ENCODE data around the gene GET4.
"Not testable (repeated sequence)": the region's sequence is repeated elsewhere in the genome, so short reads cannot be mapped to it uniquely, and the experiment has no call there.

The GET4 gene

GRCh38 chr7:930975-931758 lies 54.8 kb downstream of the GET4 start:
- no peak for DNase-seq (ENCODE audit: low spot score)

GRCh38 chr7:931871-932650 lies 55.7 kb downstream of the GET4 start:
- DNase-seq (ENCODE audit: low spot score), result no peak

- DNase-seq (ENCODE audit: low spot score), result no peak
Observed at GRCh38 chr7:932651-932975, 56.3 kb downstream of the GET4 start.

- DNase-seq (ENCODE audit: low spot score), result no peak
Observed at GRCh38 chr7:934469-935163, 58.3 kb downstream of the GET4 start.

GRCh38 chr7:935164-935873 lies 59.0 kb downstream of the GET4 start:
- DNase-seq (ENCODE audit: low spot score), result no peak

- no peak for DNase-seq (ENCODE audit: low spot score)
Observed at GRCh38 chr7:935874-936385, 59.6 kb downstream of the GET4 start.

GRCh38 chr7:936386-937054 lies 60.2 kb downstream of the GET4 start:
- no peak for DNase-seq (ENCODE audit: low spot score)

- no peak for DNase-seq (ENCODE audit: low spot score)
Observed at GRCh38 chr7:937856-938484, 61.6 kb downstream of the GET4 start.

- no peak for DNase-seq (ENCODE audit: low spot score)
Observed at GRCh38 chr7:938546-939185, 62.3 kb downstream of the GET4 start.

- DNase-seq (ENCODE audit: low spot score), result no peak
Observed at GRCh38 chr7:939843-940242, 63.5 kb downstream of the GET4 start.

GRCh38 chr7:940599-941408 lies 64.5 kb downstream of the GET4 start:
- DNase-seq (ENCODE audit: low spot score), result no peak

GRCh38 chr7:943793-944192 lies 67.4 kb downstream of the GET4 start:
- not testable (repeated sequence) for DNase-seq (ENCODE audit: low spot score)

- no peak for DNase-seq (ENCODE audit: low spot score)
Observed at GRCh38 chr7:944744-945143, 68.4 kb downstream of the GET4 start.

GRCh38 chr7:945147-945555 lies 68.8 kb downstream of the GET4 start:
- DNase-seq (ENCODE audit: low spot score), result no peak

GRCh38 chr7:945556-946255 lies 69.4 kb downstream of the GET4 start:
- DNase-seq (ENCODE audit: low spot score), result no peak
